SK-N-SH (cell line): Measurements from ENCODE around the gene OR5H6. TPM values are rescaled to one million over a fixed set of nuclear protein-coding genes. Genes with fewer than 3 reads are reported as not detected.
"Not testable (repeated sequence)": the region's sequence is repeated elsewhere in the genome, so short reads cannot be mapped to it uniquely, and the experiment has no call there.

Experiments used
- CTCF ChIA-PET: fragments of 300-600, 350-600 bp; formaldehyde crosslinking; extraction: SDS; loops from one replicate; lab custom pipeline; 2021; lab: Yijun Ruan, JAX
- POLR2A ChIA-PET: fragments of 350-600 bp; sonication (Branson Sonifier 250); formaldehyde crosslinking; extraction: SDS; loops from one replicate; lab custom pipeline; 2020; ENCODE audit warnings: antibody characterized with exemption, inconsistent platforms; lab: Yijun Ruan, JAX
- DNase-seq: peaks from one replicate; pipeline ENCODE4 v3.0.0; 2012
- H2AFZ ChIP-seq: fragments of 200-600 bp; sonication (generic); 2 replicates; pipeline ENCODE4 v1.8.1; 2016; ENCODE audit warnings: antibody characterized with exemption, mild to moderate bottlenecking, low read depth
- H3F3A ChIP-seq: fragments of 200-600 bp; sonication (generic); replicated peaks from 2 replicates; pipeline ENCODE3; 2016; ENCODE audit warnings: antibody characterized with exemption, mild to moderate bottlenecking; ENCODE audit not compliant: insufficient read depth
- H3K27ac ChIP-seq, 2 experiments: fragments of 200-500 bp in 1 of 2; fragments of 200-600 bp in 1 of 2; sonication (Bioruptor generic) in 1 of 2; sonication (generic), shearing (Covaris generic) in 1 of 2; 2 replicates each; pipeline versions ENCODE4 v1.5.1 to v1.6.1; 2014 to 2016; ENCODE audit warnings: low read depth in 2 of 2, inconsistent platforms in 1 of 2, low read length in 1 of 2, mild to moderate bottlenecking in 1 of 2, mixed read lengths in 1 of 2
- H3K27me3 ChIP-seq: fragments of 200-600 bp; sonication (generic), shearing (Covaris generic); 2 replicates; pipeline ENCODE4 v1.6.1; 2016; ENCODE audit warnings: mixed run types; ENCODE audit not compliant: insufficient read depth
- H3K36me3 ChIP-seq, 2 experiments: fragments of 200-500 bp in 1 of 2; fragments of 200-600 bp in 1 of 2; sonication (Bioruptor generic) in 1 of 2; sonication (generic) in 1 of 2; replicated peaks in 1 of 2; 2 replicates each; pipeline versions ENCODE3 to v1.5.1; 2014 to 2016; ENCODE audit warnings: low read length in 1 of 2, mild to moderate bottlenecking in 1 of 2; ENCODE audit not compliant: insufficient read depth in 2 of 2, control insufficient read depth in 1 of 2
- H3K4me1 ChIP-seq, 2 experiments: fragments of 200-500 bp in 1 of 2; fragments of 200-600 bp in 1 of 2; sonication (Bioruptor generic) in 1 of 2; sonication (generic), shearing (Covaris generic) in 1 of 2; 2 replicates each; pipeline versions ENCODE4 v1.5.1 to v1.6.1; 2014 to 2016; ENCODE audit warnings: low read depth in 1 of 2, low read length in 1 of 2, mixed run types in 1 of 2; ENCODE audit not compliant: insufficient read depth in 2 of 2, control insufficient read depth in 1 of 2
- H3K4me2 ChIP-seq: fragments of 200-600 bp; sonication (generic), shearing (Covaris generic); 2 replicates; pipeline ENCODE4 v1.6.1; 2017; ENCODE audit warnings: mixed run types
- H3K4me3 ChIP-seq, 2 experiments: fragments of 200-500 bp in 1 of 2; fragments of 200-600 bp in 1 of 2; sonication (Bioruptor generic) in 1 of 2; sonication (generic), shearing (Covaris generic) in 1 of 2; 2 replicates each; pipeline versions ENCODE4 v1.5.1 to v1.8.1; 2014 to 2016; ENCODE audit warnings: low read depth in 2 of 2, inconsistent platforms in 1 of 2, low read length in 1 of 2, mild to moderate bottlenecking in 1 of 2, mixed read lengths in 1 of 2, moderate library complexity in 1 of 2
- H3K79me2 ChIP-seq: fragments of 200-600 bp; sonication (generic); 2 replicates; pipeline ENCODE4 v1.8.1; 2017; ENCODE audit warnings: mild to moderate bottlenecking; ENCODE audit not compliant: insufficient read depth
- H3K9ac ChIP-seq: fragments of 200-600 bp; sonication (generic); 2 replicates; pipeline ENCODE4 v1.6.1; 2017; ENCODE audit warnings: mixed run types
- H3K9me2 ChIP-seq: fragments of 200-600 bp; sonication (generic); 2 replicates; pipeline ENCODE4 v1.6.1; 2017; ENCODE audit warnings: mixed run types
- H3K9me3 ChIP-seq: fragments of 200-600 bp; sonication (generic); 2 replicates; pipeline ENCODE4 v1.6.1; 2017; ENCODE audit warnings: mixed run types, mild to moderate bottlenecking, moderate library complexity
- H4K20me1 ChIP-seq: fragments of 200-600 bp; sonication (generic); 2 replicates; pipeline ENCODE4 v1.6.1; 2017; ENCODE audit warnings: mild to moderate bottlenecking, mixed run types; ENCODE audit not compliant: insufficient read depth
- FOXJ3 ChIP-seq: sonication (generic); formaldehyde crosslinking; IDR thresholded peaks from 2 replicates; pipeline ENCODE4 v1.5.1; 2020; ENCODE audit warnings: mild to moderate bottlenecking, missing genetic modification reagents
- GATA2 ChIP-seq: sonication (generic); formaldehyde crosslinking; IDR thresholded peaks from 2 replicates; pipeline ENCODE4 v1.5.0; 2020; ENCODE audit warnings: mild to moderate bottlenecking, missing genetic modification reagents
- IRF3 ChIP-seq: fragments of 150-350 bp; IDR thresholded peaks from 2 replicates; pipeline ENCODE4 v1.6.1; 2016; ENCODE audit warnings: mild to moderate bottlenecking, low read depth, low read length
- PBX3 ChIP-seq: IDR thresholded peaks from 2 replicates; pipeline ENCODE4; 2012
- RCOR1 ChIP-seq: fragments of 150-350 bp; IDR thresholded peaks from 2 replicates; pipeline ENCODE4 v1.6.1; 2017; ENCODE audit warnings: antibody characterized with exemption, low read length
- TCF12 ChIP-seq: IDR thresholded peaks from 2 replicates; pipeline ENCODE4 v1.4.0; 2012
- TEAD4 ChIP-seq: IDR thresholded peaks from 2 replicates; pipeline ENCODE4 v1.4.0; 2012; ENCODE audit warnings: mild to moderate bottlenecking, borderline replicate concordance; ENCODE audit not compliant: insufficient read depth
- WGBS: methylation state at CpG from one replicate; pipeline ENCODE4 v1.1.6; 2017; ENCODE audit warnings: low lambda C conversion rate; 5-methylcytosine and 5-hydroxymethylcytosine counted together
- polyA plus RNA-seq, 3 experiments: library from polyadenylated mRNA; depleted of rRNA; stranded (reverse); fragments of >200 nt; gene quantifications; 2 replicates each; pipeline ENCODE4 v1.2.3, GENCODE V29; 2012
- TF ChIP-seq, protein P1 (sequence below): fragments of 200-600 bp; sonication (generic); IDR thresholded peaks from 2 replicates; pipeline ENCODE4 v1.6.1; 2017; ENCODE audit warnings: antibody characterized with exemption, mild to moderate bottlenecking, moderate library complexity

OR5H6 gene
- polyA plus RNA-seq, 1 of the 3 experiments (the other 2 are of a cell fraction) = not detected

GRCh38 chr3:98246142-98246541, 17.9 kb upstream of the OR5H6 start:
- Histone ChIP-seq H3K27ac (no peak overlapping the region), H3K9me3 (no peaks in the 10 kb centered on the region), H3K79me2 (no peaks in the 10 kb centered on the region), H2AFZ (peak overlapping the region; percentile 63; the same call in 1 of the 2 replicates), H4K20me1 (no peaks in the 10 kb centered on the region), H3K4me2 (no peak overlapping the region), H3F3A (no peaks in the 10 kb centered on the region), H3K27me3 (no peaks in the 10 kb centered on the region), H3K9ac (no peak overlapping the region), H3K36me3 (no peaks in the 10 kb centered on the region), H3K4me1 (no peaks in the 10 kb centered on the region)
- WGBS = 4% methylated on average over 10 of the region's 10 CpGs
- CTCF ChIA-PET = no interaction called here
- no peak for DNase-seq
- POLR2A ChIA-PET = no interaction called here
- no peak for TF ChIP-seq TCF12
- TF ChIP-seq PBX3 = no peak
- TF ChIP-seq TEAD4 = no peak
- TF ChIP-seq FOXJ3 (CRISPR knock-in tag) = no peak
- TF ChIP-seq IRF3 = no peak
- no peak for TF ChIP-seq RCOR1
- TF ChIP-seq, all 33 proteins: peak for 0
- H3K4me3 ChIP-seq = no peak overlapping the region
- no peaks in the 10 kb centered on the region for H3K9me2 ChIP-seq

DNA sequence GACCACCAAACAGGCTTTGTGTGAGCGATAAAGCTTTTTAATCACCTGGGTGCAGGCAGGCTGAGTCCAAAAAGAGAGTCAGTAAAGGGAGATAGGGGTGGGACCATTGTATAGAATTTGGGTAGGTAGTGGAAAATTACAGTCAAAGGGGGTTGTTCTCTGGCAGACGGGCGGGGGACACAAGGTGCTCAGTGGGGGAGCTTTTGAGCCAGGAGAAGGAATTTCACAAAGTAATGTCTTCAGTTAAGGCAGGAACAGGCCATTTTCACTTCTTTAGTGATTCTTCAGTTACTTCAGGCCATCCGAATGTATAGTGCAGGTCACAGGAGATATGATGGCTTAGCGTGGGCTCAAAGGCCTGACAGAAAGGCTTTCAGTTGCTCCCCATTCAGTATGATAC, 8.0 kb upstream of the OR5H6 start:
- POLR2A ChIA-PET = not testable (repeated sequence)

DNA sequence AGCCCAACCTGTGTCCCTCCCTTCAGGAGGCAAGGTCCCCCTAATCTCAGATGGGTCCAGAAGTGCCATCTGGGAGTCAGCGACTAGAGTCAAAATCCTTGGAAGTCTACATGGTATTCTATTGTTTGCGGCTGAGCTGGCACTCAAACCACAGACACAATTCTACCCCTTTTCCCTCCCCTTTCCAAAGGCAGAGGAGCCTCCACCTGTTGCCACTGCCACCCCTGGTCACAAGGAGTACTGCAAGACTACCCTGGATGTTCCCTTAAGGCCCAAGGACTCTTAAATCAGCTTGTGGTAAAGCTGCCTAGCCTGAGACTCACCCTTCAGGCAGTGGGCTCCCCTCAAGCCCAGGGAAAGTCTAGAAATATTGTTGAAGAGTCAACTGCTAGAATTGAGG, 4.3 kb upstream of the OR5H6 start:
- H3K4me2 ChIP-seq = no peak overlapping the region
- no peaks in the 10 kb centered on the region for H3K36me3 ChIP-seq
- H3K27ac ChIP-seq = no peak overlapping the region
- H2AFZ ChIP-seq = no peak overlapping the region
- H4K20me1 ChIP-seq = no peaks in the 10 kb centered on the region
- H3K79me2 ChIP-seq = no peaks in the 10 kb centered on the region
- H3K9me2 ChIP-seq = no peaks in the 10 kb centered on the region
- H3K9ac ChIP-seq = no peak overlapping the region
- H3K9me3 ChIP-seq = no peaks in the 10 kb centered on the region
- H3F3A ChIP-seq = no peaks in the 10 kb centered on the region
- H3K27me3 ChIP-seq = no peaks in the 10 kb centered on the region
- TF ChIP-seq GATA2 (CRISPR knock-in tag) (no peak), IRF3 (no peak)
- TF ChIP-seq, protein P1, sequence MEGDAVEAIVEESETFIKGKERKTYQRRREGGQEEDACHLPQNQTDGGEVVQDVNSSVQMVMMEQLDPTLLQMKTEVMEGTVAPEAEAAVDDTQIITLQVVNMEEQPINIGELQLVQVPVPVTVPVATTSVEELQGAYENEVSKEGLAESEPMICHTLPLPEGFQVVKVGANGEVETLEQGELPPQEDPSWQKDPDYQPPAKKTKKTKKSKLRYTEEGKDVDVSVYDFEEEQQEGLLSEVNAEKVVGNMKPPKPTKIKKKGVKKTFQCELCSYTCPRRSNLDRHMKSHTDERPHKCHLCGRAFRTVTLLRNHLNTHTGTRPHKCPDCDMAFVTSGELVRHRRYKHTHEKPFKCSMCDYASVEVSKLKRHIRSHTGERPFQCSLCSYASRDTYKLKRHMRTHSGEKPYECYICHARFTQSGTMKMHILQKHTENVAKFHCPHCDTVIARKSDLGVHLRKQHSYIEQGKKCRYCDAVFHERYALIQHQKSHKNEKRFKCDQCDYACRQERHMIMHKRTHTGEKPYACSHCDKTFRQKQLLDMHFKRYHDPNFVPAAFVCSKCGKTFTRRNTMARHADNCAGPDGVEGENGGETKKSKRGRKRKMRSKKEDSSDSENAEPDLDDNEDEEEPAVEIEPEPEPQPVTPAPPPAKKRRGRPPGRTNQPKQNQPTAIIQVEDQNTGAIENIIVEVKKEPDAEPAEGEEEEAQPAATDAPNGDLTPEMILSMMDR = peak; percentile 37
- H3K4me3 ChIP-seq = no peak overlapping the region
- ChIA-PET POLR2A (no interaction called here), CTCF (interaction anchor here (1.1 to 1.7 kb wide), 2 partner anchors 12 to 18 kb away, joined by 4 to 7 read pairs; no protein-coding TSS in a partner anchor)
- 5% methylated on average over 2 of the region's 2 CpGs for WGBS
- peak; percentile 3 for DNase-seq
- no peaks in the 10 kb centered on the region for H3K4me1 ChIP-seq

More for the DNA sequence above, 8.0 kb upstream of the OR5H6 start:
- H3K4me1 ChIP-seq, CTCF ChIA-PET, H3K9ac ChIP-seq, H3K27me3 ChIP-seq, H3K4me3 ChIP-seq, H3K27ac ChIP-seq, H3K79me2 ChIP-seq, DNase-seq, H3F3A ChIP-seq, H3K9me2 ChIP-seq, H4K20me1 ChIP-seq, H3K9me3 ChIP-seq, H3K36me3 ChIP-seq, H2AFZ ChIP-seq, H3K4me2 ChIP-seq: not testable (repeated sequence)
- WGBS = 0% methylated on average over 5 of the region's 5 CpGs
